Measurements from ENCODE around the gene RILP.

Gene RILP

GRCh38 chr17:1648963-1649843 lies 463 bp downstream of the RILP start:
- peaks cover 30% of the 10 kb centered on the region for H3K36me3 ChIP-seq (ENCODE audit: control insufficient read depth, insufficient read depth, low read length)
- DNase-seq (ENCODE audit: extremely low read depth, insufficient read length): peak; percentile 86
- H3K27me3 ChIP-seq (replicated peaks; ENCODE audit: control insufficient read depth, insufficient read depth, low read length): no peaks in the 10 kb centered on the region
- TF ChIP-seq CTCF (IDR thresholded peaks at IDR 0.05; ENCODE audit: insufficient read depth, low read length, poor library complexity, severe bottlenecking): peak; percentile 96
- H3K4me3 ChIP-seq (replicated peaks; ENCODE audit: low read depth, low read length): peak overlapping the region; percentile 65

GRCh38 chr17:1648173-1648962 lies 1.3 kb downstream of the RILP start:
- H3K4me3 ChIP-seq (replicated peaks; ENCODE audit: low read depth, low read length): peak overlapping the region; percentile 53
- peaks cover 22% of the 10 kb centered on the region for H3K36me3 ChIP-seq (ENCODE audit: control insufficient read depth, insufficient read depth, low read length)
- peak; percentile 17 for TF ChIP-seq CTCF (IDR thresholded peaks at IDR 0.05; ENCODE audit: insufficient read depth, low read length, poor library complexity, severe bottlenecking)
- peak; percentile 92 for DNase-seq (ENCODE audit: extremely low read depth, insufficient read length)
- H3K27me3 ChIP-seq (replicated peaks; ENCODE audit: control insufficient read depth, insufficient read depth, low read length): no peaks in the 10 kb centered on the region

GRCh38 chr17:1647802-1648171 lies 1.9 kb downstream of the RILP start:
- peaks cover 20% of the 10 kb centered on the region for H3K36me3 ChIP-seq (ENCODE audit: control insufficient read depth, insufficient read depth, low read length)
- no peak for TF ChIP-seq CTCF (IDR thresholded peaks at IDR 0.05; ENCODE audit: insufficient read depth, low read length, poor library complexity, severe bottlenecking)
- no peaks in the 10 kb centered on the region for H3K27me3 ChIP-seq (replicated peaks; ENCODE audit: control insufficient read depth, insufficient read depth, low read length)
- DNase-seq (ENCODE audit: extremely low read depth, insufficient read length): no peak
- H3K4me3 ChIP-seq (replicated peaks; ENCODE audit: low read depth, low read length): no peak overlapping the region

- Histone ChIP-seq H3K4me3 (replicated peaks; ENCODE audit: low read depth, low read length) (no peak overlapping the region; the same call in 1 of the 2 replicates), H3K27me3 (replicated peaks; ENCODE audit: control insufficient read depth, insufficient read depth, low read length) (no peaks in the 10 kb centered on the region), H3K36me3 (ENCODE audit: control insufficient read depth, insufficient read depth, low read length) (peaks cover 9% of the 10 kb centered on the region)
- TF ChIP-seq CTCF (IDR thresholded peaks at IDR 0.05; ENCODE audit: insufficient read depth, low read length, poor library complexity, severe bottlenecking): no peak
- no peak for DNase-seq (ENCODE audit: extremely low read depth, insufficient read length)
Measured at GRCh38 chr17:1646199-1646875, 3.3 kb downstream of the RILP start.

- no peak for DNase-seq (ENCODE audit: extremely low read depth, insufficient read length)
- no peak for TF ChIP-seq CTCF (IDR thresholded peaks at IDR 0.05; ENCODE audit: insufficient read depth, low read length, poor library complexity, severe bottlenecking)
Measured at GRCh38 chr17:1645207-1646171, 4.2 kb downstream of the RILP start, which contains the start of gene SCARF1. TSS of gene SCARF1 (minus strand) at chr17:1645732. CDS start at chr17:1645697, 35 bp downstream.

More at GRCh38 chr17:1645207-1646171, 4.2 kb downstream of the RILP start, which contains the start of gene SCARF1:
- Histone ChIP-seq H3K27me3 (replicated peaks; ENCODE audit: control insufficient read depth, insufficient read depth, low read length) (no peaks in the 10 kb centered on the region), H3K36me3 (ENCODE audit: control insufficient read depth, insufficient read depth, low read length) (peaks cover 3% of the 10 kb centered on the region; the same call in 1 of the 2 replicates), H3K4me3 (replicated peaks; ENCODE audit: low read depth, low read length) (peak within 1 kb of the TSS; percentile 63)
